Glutamatergic neuron (in vitro differentiated cells): Measurements from ENCODE around the gene ATP6V0C. TPM values are rescaled to one million over a fixed set of nuclear protein-coding genes. Genes with fewer than 3 reads are reported as not detected.
A peak's percentile ranks its signal among the peaks of the same experiment; 100 is the strongest.

Experiments used
- DNase-seq: peaks from one replicate; pipeline ENCODE4 v3.0.0; 2022
- H3K27ac Mint-ChIP-seq: one replicate; pipeline ENCODE4 v1.8.0; 2020; ENCODE audit warnings: mild to moderate bottlenecking, mixed read lengths, inconsistent platforms; ENCODE audit not compliant: unreplicated experiment
- H3K27me3 Mint-ChIP-seq: one replicate; pipeline ENCODE4 v1.8.0; 2020; ENCODE audit warnings: mild to moderate bottlenecking, moderate library complexity, mixed read lengths, inconsistent platforms; ENCODE audit not compliant: unreplicated experiment
- H3K36me3 Mint-ChIP-seq: one replicate; pipeline ENCODE4 v1.8.0; 2020; ENCODE audit warnings: mild to moderate bottlenecking, mixed read lengths, inconsistent platforms; ENCODE audit not compliant: unreplicated experiment
- H3K4me1 Mint-ChIP-seq: one replicate; pipeline ENCODE4 v1.8.0; 2020; ENCODE audit warnings: mild to moderate bottlenecking, low read depth, mixed read lengths, inconsistent platforms; ENCODE audit not compliant: unreplicated experiment
- H3K4me3 Mint-ChIP-seq: one replicate; pipeline ENCODE4 v1.8.0; 2020; ENCODE audit warnings: mild to moderate bottlenecking, mixed read lengths, inconsistent platforms; ENCODE audit not compliant: unreplicated experiment
- H3K9me3 Mint-ChIP-seq: one replicate; pipeline ENCODE4 v1.8.0; 2020; ENCODE audit warnings: mild to moderate bottlenecking, moderate library complexity, mixed read lengths, inconsistent platforms; ENCODE audit not compliant: unreplicated experiment
- total RNA-seq: library from RNA; stranded (reverse); fragmentation: NEBNext Ultra II Directional; extraction: Animal tissue kit (Norgen Biotek cat#: 25700); gene quantifications from one replicate; pipeline ENCODE4 v1.2.1, GENCODE V29; 2021; ENCODE audit not compliant: unreplicated experiment
- TF ChIP-seq, protein P1 (sequence below): fragments of 200-600 bp; sonication (generic); IDR thresholded peaks from one replicate; pipeline ENCODE4 v1.5.0; 2021; ENCODE audit not compliant: partially characterized antibody, unreplicated experiment

The ATP6V0C gene
- total RNA-seq, 1 donor from 2014 or later: 274 TPM

DNA sequence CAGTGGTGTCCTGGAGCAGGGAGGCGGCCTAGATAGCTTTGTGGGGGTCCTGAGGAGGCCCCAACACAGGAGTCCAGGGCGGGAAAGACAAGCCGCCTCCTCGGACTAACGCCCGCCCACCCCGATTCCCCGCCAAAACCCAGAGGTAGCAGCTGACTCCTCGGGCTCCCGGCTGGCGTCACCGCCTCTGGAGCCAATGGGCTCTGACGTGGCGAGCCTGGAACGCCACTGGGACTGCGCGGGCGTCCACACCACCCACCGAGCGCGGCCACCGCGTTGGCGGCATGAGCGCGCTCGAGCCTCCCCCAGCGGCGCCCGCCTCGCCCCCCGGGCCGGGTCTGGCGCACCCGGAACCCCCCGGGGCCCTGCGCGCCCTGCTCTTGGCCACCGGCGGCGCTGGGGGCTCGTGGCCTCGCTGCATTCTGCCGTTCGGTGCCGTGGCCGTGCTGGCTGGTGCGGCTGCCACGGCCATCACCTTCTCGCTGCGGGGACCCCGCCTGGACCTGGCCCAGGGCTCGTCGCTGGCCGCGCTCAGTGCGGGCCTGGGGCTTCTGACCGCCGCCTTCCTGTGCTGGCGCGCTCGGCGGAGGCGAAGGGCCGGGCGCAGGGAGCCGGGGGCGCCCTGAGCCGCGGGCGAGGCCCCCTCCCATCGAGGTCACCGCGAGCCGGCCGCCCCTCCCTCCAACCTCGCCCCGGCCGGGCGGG is 46.1 kb upstream of the ATP6V0C start:
- Mint-ChIP-seq H3K4me3 (peak overlapping the region; percentile 34), H3K9me3 (no peaks in the 10 kb centered on the region), H3K36me3 (no peaks in the 10 kb centered on the region), H3K27me3 (peaks cover 9% of the 10 kb centered on the region), H3K4me1 (peaks cover 10% of the 10 kb centered on the region), H3K27ac (no peak overlapping the region)
- DNase-seq: peak; percentile 58
- TF ChIP-seq, protein P1, sequence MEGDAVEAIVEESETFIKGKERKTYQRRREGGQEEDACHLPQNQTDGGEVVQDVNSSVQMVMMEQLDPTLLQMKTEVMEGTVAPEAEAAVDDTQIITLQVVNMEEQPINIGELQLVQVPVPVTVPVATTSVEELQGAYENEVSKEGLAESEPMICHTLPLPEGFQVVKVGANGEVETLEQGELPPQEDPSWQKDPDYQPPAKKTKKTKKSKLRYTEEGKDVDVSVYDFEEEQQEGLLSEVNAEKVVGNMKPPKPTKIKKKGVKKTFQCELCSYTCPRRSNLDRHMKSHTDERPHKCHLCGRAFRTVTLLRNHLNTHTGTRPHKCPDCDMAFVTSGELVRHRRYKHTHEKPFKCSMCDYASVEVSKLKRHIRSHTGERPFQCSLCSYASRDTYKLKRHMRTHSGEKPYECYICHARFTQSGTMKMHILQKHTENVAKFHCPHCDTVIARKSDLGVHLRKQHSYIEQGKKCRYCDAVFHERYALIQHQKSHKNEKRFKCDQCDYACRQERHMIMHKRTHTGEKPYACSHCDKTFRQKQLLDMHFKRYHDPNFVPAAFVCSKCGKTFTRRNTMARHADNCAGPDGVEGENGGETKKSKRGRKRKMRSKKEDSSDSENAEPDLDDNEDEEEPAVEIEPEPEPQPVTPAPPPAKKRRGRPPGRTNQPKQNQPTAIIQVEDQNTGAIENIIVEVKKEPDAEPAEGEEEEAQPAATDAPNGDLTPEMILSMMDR: no peak

- H3K27me3 Mint-ChIP-seq: peaks cover 9% of the 10 kb centered on the region
- TF ChIP-seq, protein P1: no peak
- peaks cover 2% of the 10 kb centered on the region for H3K9me3 Mint-ChIP-seq
- H3K4me1 Mint-ChIP-seq: peaks cover 11% of the 10 kb centered on the region
- peak overlapping the region; percentile 43 for H3K4me3 Mint-ChIP-seq
- no peaks in the 10 kb centered on the region for H3K36me3 Mint-ChIP-seq
- DNase-seq: peak; percentile 82
- H3K27ac Mint-ChIP-seq: peak overlapping the region; percentile 90
Observed at GRCh38 chr16:2468233-2468724, 45.5 kb upstream of the ATP6V0C start.

- Mint-ChIP-seq H3K4me1 (peaks cover 11% of the 10 kb centered on the region), H3K4me3 (peak overlapping the region; percentile 61), H3K27me3 (peaks cover 9% of the 10 kb centered on the region), H3K36me3 (no peaks in the 10 kb centered on the region), H3K27ac (peak overlapping the region; percentile 90), H3K9me3 (peaks cover 2% of the 10 kb centered on the region)
- DNase-seq: peak; percentile 73
- TF ChIP-seq, protein P1: no peak
Observed at GRCh38 chr16:2468725-2469398, 44.9 kb upstream of the ATP6V0C start.

GRCh38 chr16:2469399-2470233 is 44.1 kb upstream of the ATP6V0C start:
- peak overlapping the region; percentile 90 for H3K27ac Mint-ChIP-seq
- peaks cover 2% of the 10 kb centered on the region for H3K9me3 Mint-ChIP-seq
- H3K4me3 Mint-ChIP-seq: peak overlapping the region; percentile 77
- peak; percentile 14 for DNase-seq
- TF ChIP-seq, protein P1: no peak
- H3K36me3 Mint-ChIP-seq: no peaks in the 10 kb centered on the region
- peaks cover 11% of the 10 kb centered on the region for H3K4me1 Mint-ChIP-seq
- peaks cover 9% of the 10 kb centered on the region for H3K27me3 Mint-ChIP-seq
